Common myeloid progenitor, CD34-positive (primary cell): ENCODE data around the gene TBC1D22A.

Experiments
- CTCF ChIA-PET: fragments of 350-600 bp; sonication (Branson Sonifier 250); formaldehyde crosslinking; loops from one replicate; lab custom pipeline; 2021; ENCODE audit warnings: antibody characterized with exemption; lab: Charles Lee
- POLR2A ChIA-PET: fragments of 350-600 bp; sonication (Branson Sonifier 250); formaldehyde crosslinking; loops from one replicate; lab custom pipeline; 2021; ENCODE audit warnings: antibody characterized with exemption; lab: Charles Lee
- DNase-seq, 3 donors: peaks; one replicate each; pipeline versions ENCODE4 v3.0.0 to v3.0.0-alpha.2; 2013
- H3K27ac ChIP-seq, 2 experiments: 1 replicate in 1 of 2; 2 replicates in 1 of 2; pipeline ENCODE4 v1.7.0; 2013; ENCODE audit warnings: inconsistent platforms in 2 of 2, low read length in 2 of 2, mild to moderate bottlenecking in 2 of 2, low read depth in 1 of 2, moderate library complexity in 1 of 2; ENCODE audit not compliant: severe bottlenecking in 2 of 2, insufficient read depth in 1 of 2, poor library complexity in 1 of 2
- H3K27me3 ChIP-seq, 5 experiments: replicated peaks in 2 of 5; 1 replicate in 3 of 5; 2 replicates in 2 of 5; pipeline versions ENCODE4 v1.6.1 to v1.7.0; 2013; ENCODE audit warnings: low read length in 4 of 5, mild to moderate bottlenecking in 2 of 5, moderate library complexity in 2 of 5, inconsistent platforms in 1 of 5; ENCODE audit not compliant: insufficient read depth in 5 of 5, control insufficient read depth in 4 of 5
- H3K36me3 ChIP-seq, 4 experiments: 1 replicate in 2 of 4; 2 replicates in 2 of 4; pipeline versions ENCODE4 v1.6.1 to v1.7.0; 2013; ENCODE audit warnings: low read length in 3 of 4, control low read depth in 1 of 4, mild to moderate bottlenecking in 1 of 4; ENCODE audit not compliant: control insufficient read depth in 4 of 4, insufficient read depth in 4 of 4
- H3K4me1 ChIP-seq, 4 experiments: 1 replicate in 3 of 4; 2 replicates in 1 of 4; pipeline versions ENCODE4 v1.6.1 to v1.7.1; 2013; ENCODE audit warnings: low read length in 3 of 4, mild to moderate bottlenecking in 3 of 4, control low read depth in 1 of 4, inconsistent platforms in 1 of 4, moderate library complexity in 1 of 4; ENCODE audit not compliant: control insufficient read depth in 4 of 4, insufficient read depth in 4 of 4; ENCODE audit errors: control extremely low read depth in 1 of 4
- H3K4me3 ChIP-seq, 7 experiments: 1 replicate in 4 of 7; 2 replicates in 3 of 7; pipeline versions ENCODE4 v1.5.1 to v1.7.0; 2013; ENCODE audit warnings: mild to moderate bottlenecking in 7 of 7, low read length in 6 of 7, moderate library complexity in 6 of 7, inconsistent platforms in 2 of 7, low read depth in 2 of 7, control low read depth in 1 of 7; ENCODE audit not compliant: insufficient read depth in 4 of 7, control insufficient read depth in 1 of 7; ENCODE audit errors: extremely low read depth in 1 of 7
- H3K9me3 ChIP-seq, 5 experiments: 1 replicate in 4 of 5; 2 replicates in 1 of 5; pipeline versions ENCODE4 v1.6.1 to v1.7.1; 2013; ENCODE audit warnings: low read length in 4 of 5, mild to moderate bottlenecking in 2 of 5, inconsistent platforms in 1 of 5, low read depth in 1 of 5, moderate library complexity in 1 of 5; ENCODE audit not compliant: control insufficient read depth in 4 of 5, insufficient read depth in 2 of 5; ENCODE audit errors: control extremely low read depth in 1 of 5
- WGBS: methylation state at CpG from one replicate; pipeline ENCODE4 v1.1.5; 2013; ENCODE audit not compliant: insufficient coverage; 5-methylcytosine and 5-hydroxymethylcytosine counted together

Gene TBC1D22A

GRCh38 chr22:46881373-46882118 is 119.1 kb downstream of the TBC1D22A start:
- ChIA-PET POLR2A (interaction anchor here (0.6 kb wide), 1 partner anchor 11 kb away, joined by 3 read pairs; no protein-coding TSS in a partner anchor), CTCF (no interaction called here)
- Histone ChIP-seq H3K9me3 (no peaks in the 10 kb centered on the region), H3K4me1 (no peaks in the 10 kb centered on the region), H3K27me3 (no peaks in the 10 kb centered on the region), H3K27ac (no peak overlapping the region), H3K4me3 (no peak overlapping the region), H3K36me3 (peaks cover 0 to 7% (median 5%) of the 10 kb centered on the region in 4 experiments)
- no peak for DNase-seq
- WGBS: 99% methylated on average over 11 of the region's 11 CpGs

- Histone ChIP-seq H3K27me3 (no peaks in the 10 kb centered on the region), H3K27ac (no peak overlapping the region), H3K4me3 (no peak overlapping the region), H3K4me1 (no peaks in the 10 kb centered on the region), H3K9me3 (no peaks in the 10 kb centered on the region), H3K36me3 (peaks cover 0 to 7% (median 5%) of the 10 kb centered on the region in 4 experiments)
- ChIA-PET CTCF (no interaction called here), POLR2A (no interaction called here)
- no peak for DNase-seq
- WGBS: 76% methylated on average over 9 of the region's 12 CpGs
Observed at GRCh38 chr22:46883092-46883910, 120.9 kb downstream of the TBC1D22A start.

GRCh38 chr22:46884365-46884764 is 121.9 kb downstream of the TBC1D22A start:
- H3K4me3 ChIP-seq: no peak overlapping the region
- no peaks in the 10 kb centered on the region for H3K9me3 ChIP-seq
- ChIA-PET POLR2A (no interaction called here), CTCF (no interaction called here)
- no peak for DNase-seq
- no peaks in the 10 kb centered on the region for H3K27me3 ChIP-seq
- H3K27ac ChIP-seq: no peak overlapping the region
- peaks cover 0 to 11% (median 5%) of the 10 kb centered on the region in 4 experiments for H3K36me3 ChIP-seq
- no peaks in the 10 kb centered on the region for H3K4me1 ChIP-seq
- 97% methylated on average over 8 of the region's 8 CpGs for WGBS

GRCh38 chr22:46887978-46888377 is 125.5 kb downstream of the TBC1D22A start:
- Histone ChIP-seq H3K36me3 (peaks cover 0 to 25% (median 11%) of the 10 kb centered on the region in 4 experiments), H3K27ac (no peak overlapping the region), H3K4me3 (no peak overlapping the region), H3K4me1 (no peaks in the 10 kb centered on the region), H3K27me3 (no peaks in the 10 kb centered on the region), H3K9me3 (no peaks in the 10 kb centered on the region)
- 99% methylated on average over 9 of the region's 11 CpGs for WGBS
- DNase-seq: no peak
- CTCF ChIA-PET: no interaction called here
- POLR2A ChIA-PET: interaction anchor here (0.7 kb wide), 1 partner anchor 8 kb away, joined by 3 read pairs; no protein-coding TSS in a partner anchor

GRCh38 chr22:46890819-46891218 is 128.4 kb downstream of the TBC1D22A start:
- H3K9me3 ChIP-seq: no peaks in the 10 kb centered on the region
- 100% methylated on average over 8 of the region's 10 CpGs for WGBS
- POLR2A ChIA-PET: no interaction called here

GRCh38 chr22:46891382-46891951 is 129.0 kb downstream of the TBC1D22A start:
- ChIA-PET POLR2A (no interaction called here), CTCF (interaction anchor here (1.2 kb wide), 1 partner anchor 12 kb away, joined by 3 read pairs; no protein-coding TSS in a partner anchor)
- Histone ChIP-seq H3K27me3 (no peaks in the 10 kb centered on the region), H3K4me3 (no peak overlapping the region), H3K27ac (no peak overlapping the region), H3K9me3 (no peaks in the 10 kb centered on the region), H3K4me1 (peaks cover 0 to 8% (median 3%) of the 10 kb centered on the region in 4 experiments), H3K36me3 (peaks cover 0 to 48% (median 11%) of the 10 kb centered on the region in 4 experiments)
- WGBS: 91% methylated on average over 4 of the region's 5 CpGs
- DNase-seq: no peak

More at GRCh38 chr22:46890819-46891218, 128.4 kb downstream of the TBC1D22A start:
- CTCF ChIA-PET: interaction anchor here (1.2 kb wide), 1 partner anchor 11 kb away, joined by 3 read pairs; no protein-coding TSS in a partner anchor
- Histone ChIP-seq H3K4me3 (no peak overlapping the region), H3K4me1 (peaks cover 0 to 2% (median 1%) of the 10 kb centered on the region in 4 experiments), H3K36me3 (peaks cover 0 to 44% (median 11%) of the 10 kb centered on the region in 4 experiments), H3K27me3 (no peaks in the 10 kb centered on the region), H3K27ac (no peak overlapping the region)
- DNase-seq: no peak
